ENCODE measurements around the gene PSMA5. TPM values are rescaled to one million over a fixed set of nuclear protein-coding genes. Genes with fewer than 3 reads are reported as not detected.

The PSMA5 gene
- total and polyA plus RNA-seq, 2 experiments from 2014 or later = 64.4 to 90.1 TPM

DNA sequence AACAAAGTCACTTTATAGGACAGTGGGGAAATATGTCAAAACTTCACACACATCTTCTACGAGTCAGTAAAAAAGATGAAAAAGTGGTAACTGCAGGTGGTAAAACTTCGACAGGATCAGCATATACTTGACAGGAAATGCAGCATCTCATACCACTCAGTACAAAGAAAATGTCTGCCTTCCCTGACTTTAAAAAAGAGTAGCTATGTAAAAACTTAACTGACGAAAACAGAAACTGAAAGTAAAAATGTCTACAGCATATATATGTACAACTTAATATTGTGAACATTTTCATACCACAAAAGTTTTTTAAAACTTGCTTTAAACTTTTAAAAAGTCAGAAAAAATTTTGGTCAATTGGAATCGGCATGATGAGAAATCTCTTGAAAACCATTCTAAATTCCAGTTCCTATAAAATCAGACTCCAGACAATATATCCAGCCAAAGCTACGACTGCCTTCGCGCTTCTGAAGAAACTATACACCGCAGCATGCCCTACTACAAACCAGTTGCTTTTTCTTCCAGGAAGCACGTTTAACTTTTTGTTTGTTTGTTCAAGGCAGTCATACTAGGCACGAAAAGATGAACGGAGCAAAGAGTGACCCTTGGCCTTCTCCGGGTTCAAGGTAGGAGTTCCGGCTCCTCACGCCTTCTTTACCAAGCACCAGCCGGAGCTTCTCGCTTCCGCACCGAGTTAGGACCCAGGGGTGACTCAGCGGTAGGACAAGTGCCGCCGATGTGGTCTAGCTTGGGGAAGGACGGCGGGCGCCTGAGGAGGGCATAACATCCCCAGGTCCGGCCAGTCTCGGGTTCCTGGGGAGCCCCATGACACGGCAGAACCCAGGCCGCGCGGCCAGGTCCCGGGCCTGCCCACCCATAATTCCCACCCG is 612 bp downstream of the PSMA5 start:
- Histone ChIP-seq H2AFZ (peak overlapping the region; percentile 26), H3K9me3 (ENCODE audit: low read depth) (no peaks in the 10 kb centered on the region), H4K20me1 (ENCODE audit: insufficient read depth, poor library complexity, severe bottlenecking) (peaks cover 20% of the 10 kb centered on the region), H3K4me3 (peak overlapping the region; percentile 50), H3K27ac (peak overlapping the region; percentile 94), H3K9me2 (replicated peaks; ENCODE audit: insufficient read depth) (no peaks in the 10 kb centered on the region), H3K36me3 (replicated peaks; ENCODE audit: insufficient read depth, low read depth) (no peaks in the 10 kb centered on the region), H3K79me2 (peaks cover 45% of the 10 kb centered on the region), H3K4me1 (ENCODE audit: insufficient read depth) (peaks cover 20% of the 10 kb centered on the region), H3K27me3 (no peaks in the 10 kb centered on the region), H3K4me2 (peak overlapping the region; percentile 84)
- peak; percentile 77 for DNase-seq (ENCODE audit: low spot score)
- 3% methylated on average over 30 of the region's 32 CpGs for WGBS (ENCODE audit: low lambda C conversion rate, missing lambda C conversion rate)
- no peak for TF ChIP-seq EZH2 (IDR thresholded peaks at IDR 0.05; ENCODE audit: borderline replicate concordance)
- no peak for TF ChIP-seq EZH2phosphoT487 (IDR thresholded peaks at IDR 0.05; ENCODE audit: low read depth, severe bottlenecking, unreplicated experiment)
- no peak for TF ChIP-seq CTCF (IDR thresholded peaks at IDR 0.05; ENCODE audit: poor library complexity)

GRCh38 chr1:109423498-109423897 is 2.8 kb downstream of the PSMA5 start:
- no peak for DNase-seq (ENCODE audit: low spot score)
- TF ChIP-seq CTCF (IDR thresholded peaks at IDR 0.05; ENCODE audit: poor library complexity) (no peak), EZH2phosphoT487 (IDR thresholded peaks at IDR 0.05; ENCODE audit: low read depth, severe bottlenecking, unreplicated experiment) (no peak), EZH2 (IDR thresholded peaks at IDR 0.05; ENCODE audit: borderline replicate concordance) (no peak)

GRCh38 chr1:109412551-109412950 is 13.7 kb downstream of the PSMA5 start:
- Histone ChIP-seq H3K27me3 (no peaks in the 10 kb centered on the region), H3K9me3 (ENCODE audit: low read depth) (no peaks in the 10 kb centered on the region), H3K79me2 (peaks cover 24% of the 10 kb centered on the region), H3K27ac (no peak overlapping the region), H3K4me2 (no peak overlapping the region), H3K4me3 (no peak overlapping the region), H3K36me3 (replicated peaks; ENCODE audit: insufficient read depth, low read depth) (no peaks in the 10 kb centered on the region), H4K20me1 (ENCODE audit: insufficient read depth, poor library complexity, severe bottlenecking) (no peaks in the 10 kb centered on the region), H2AFZ (no peak overlapping the region), H3K4me1 (ENCODE audit: insufficient read depth) (no peaks in the 10 kb centered on the region), H3K9me2 (replicated peaks; ENCODE audit: insufficient read depth) (no peaks in the 10 kb centered on the region)
- TF ChIP-seq CTCF (IDR thresholded peaks at IDR 0.05; ENCODE audit: poor library complexity) = no peak
- TF ChIP-seq EZH2 (IDR thresholded peaks at IDR 0.05; ENCODE audit: borderline replicate concordance) = no peak
- TF ChIP-seq EZH2phosphoT487 (IDR thresholded peaks at IDR 0.05; ENCODE audit: low read depth, severe bottlenecking, unreplicated experiment) = no peak
- DNase-seq (ENCODE audit: low spot score) = no peak
- WGBS (ENCODE audit: low lambda C conversion rate, missing lambda C conversion rate) = 89% methylated on average over 2 of the region's 2 CpGs

More at GRCh38 chr1:109423498-109423897, 2.8 kb downstream of the PSMA5 start:
- WGBS (ENCODE audit: low lambda C conversion rate, missing lambda C conversion rate) = 88% methylated on average over 2 of the region's 2 CpGs
- Histone ChIP-seq H3K4me1 (ENCODE audit: insufficient read depth) (peaks cover 20% of the 10 kb centered on the region), H3K27ac (no peak overlapping the region), H3K36me3 (replicated peaks; ENCODE audit: insufficient read depth, low read depth) (no peaks in the 10 kb centered on the region), H3K9me2 (replicated peaks; ENCODE audit: insufficient read depth) (no peaks in the 10 kb centered on the region), H3K9me3 (ENCODE audit: low read depth) (no peaks in the 10 kb centered on the region), H3K79me2 (peaks cover 62% of the 10 kb centered on the region), H2AFZ (no peak overlapping the region), H3K4me2 (peak overlapping the region; percentile 84), H4K20me1 (ENCODE audit: insufficient read depth, poor library complexity, severe bottlenecking) (peaks cover 22% of the 10 kb centered on the region), H3K27me3 (no peaks in the 10 kb centered on the region), H3K4me3 (no peak overlapping the region)
